Measurements from ENCODE around the gene UBA1.

Gene UBA1

DNA sequence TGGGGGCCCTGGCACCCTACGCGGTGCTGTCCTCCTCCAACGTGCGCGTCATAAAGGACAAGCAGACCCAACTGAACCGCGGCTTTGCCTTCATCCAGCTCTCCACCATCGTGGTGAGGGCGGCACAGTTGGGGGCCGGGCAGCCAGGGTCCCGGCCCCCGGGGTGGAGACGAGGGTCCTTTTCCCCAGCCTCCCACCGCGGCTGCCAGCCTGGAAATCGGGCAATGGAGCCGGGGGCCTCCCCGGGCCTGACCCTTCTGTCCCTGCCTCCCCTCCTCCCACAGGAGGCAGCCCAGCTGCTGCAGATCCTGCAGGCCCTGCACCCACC, 13.7 kb upstream of the UBA1 start:
- ChIA-PET POLR2A (ENCODE audit: low non-redundant PET) (no interaction called here), CTCF (no interaction called here)
- TF ChIP-seq, protein P1, sequence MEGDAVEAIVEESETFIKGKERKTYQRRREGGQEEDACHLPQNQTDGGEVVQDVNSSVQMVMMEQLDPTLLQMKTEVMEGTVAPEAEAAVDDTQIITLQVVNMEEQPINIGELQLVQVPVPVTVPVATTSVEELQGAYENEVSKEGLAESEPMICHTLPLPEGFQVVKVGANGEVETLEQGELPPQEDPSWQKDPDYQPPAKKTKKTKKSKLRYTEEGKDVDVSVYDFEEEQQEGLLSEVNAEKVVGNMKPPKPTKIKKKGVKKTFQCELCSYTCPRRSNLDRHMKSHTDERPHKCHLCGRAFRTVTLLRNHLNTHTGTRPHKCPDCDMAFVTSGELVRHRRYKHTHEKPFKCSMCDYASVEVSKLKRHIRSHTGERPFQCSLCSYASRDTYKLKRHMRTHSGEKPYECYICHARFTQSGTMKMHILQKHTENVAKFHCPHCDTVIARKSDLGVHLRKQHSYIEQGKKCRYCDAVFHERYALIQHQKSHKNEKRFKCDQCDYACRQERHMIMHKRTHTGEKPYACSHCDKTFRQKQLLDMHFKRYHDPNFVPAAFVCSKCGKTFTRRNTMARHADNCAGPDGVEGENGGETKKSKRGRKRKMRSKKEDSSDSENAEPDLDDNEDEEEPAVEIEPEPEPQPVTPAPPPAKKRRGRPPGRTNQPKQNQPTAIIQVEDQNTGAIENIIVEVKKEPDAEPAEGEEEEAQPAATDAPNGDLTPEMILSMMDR (conservative IDR thresholded peaks at IDR 0.05; ENCODE audit: low read depth): no peak
- no peak for DNase-seq (ENCODE audit: low spot score)
- peak overlapping the region; percentile 58; the same call in 1 of the 2 replicates for H3K27ac ChIP-seq

DNA sequence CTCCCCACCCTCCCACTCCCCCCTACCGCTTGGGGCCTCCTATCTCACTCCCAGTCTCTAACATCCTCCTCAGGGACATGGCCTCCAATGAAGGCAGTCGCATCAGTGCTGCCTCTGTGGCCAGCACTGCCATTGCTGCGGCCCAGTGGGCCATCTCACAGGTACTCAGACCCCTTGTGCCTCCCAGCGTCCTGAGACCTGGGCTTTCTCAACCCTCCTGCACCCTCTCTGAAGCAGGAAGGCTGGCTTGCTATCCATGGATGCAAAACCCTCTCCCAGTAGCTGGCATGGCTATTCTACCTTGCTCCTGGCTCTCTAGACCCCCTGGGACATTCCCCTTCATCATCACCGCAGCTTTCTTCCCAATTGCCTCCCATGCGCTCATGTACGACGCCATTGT, 13.3 kb upstream of the UBA1 start:
- no peak for DNase-seq (ENCODE audit: low spot score)
- POLR2A ChIA-PET (ENCODE audit: low non-redundant PET): no interaction called here
- CTCF ChIA-PET: no interaction called here

DNA sequence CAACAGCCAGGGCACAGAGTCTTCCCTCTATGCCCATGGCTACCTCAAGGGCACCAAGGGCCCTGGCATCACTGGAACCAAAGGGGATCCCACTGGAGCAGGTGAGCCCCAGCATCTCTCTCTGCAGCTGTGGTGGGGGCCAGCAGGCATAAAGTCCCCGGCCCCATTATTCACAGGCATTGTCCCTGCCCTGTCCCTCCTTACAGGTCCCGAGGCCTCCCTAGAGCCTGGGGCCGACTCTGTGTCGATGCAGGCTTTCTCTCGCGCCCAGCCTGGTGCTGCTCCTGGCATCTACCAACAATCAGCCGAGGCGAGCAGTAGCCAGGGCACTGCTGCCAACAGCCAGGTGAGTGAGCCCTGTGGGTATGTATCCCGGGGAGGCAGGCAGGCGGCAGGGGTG, 12.3 kb upstream of the UBA1 start:
- no peak overlapping the region for H3K27ac ChIP-seq
- ChIA-PET CTCF (no interaction called here), POLR2A (ENCODE audit: low non-redundant PET) (no interaction called here)
- DNase-seq (ENCODE audit: low spot score): no peak
- TF ChIP-seq, protein P1 (conservative IDR thresholded peaks at IDR 0.05; ENCODE audit: low read depth): no peak

More for the DNA sequence above, 13.3 kb upstream of the UBA1 start:
- TF ChIP-seq, protein P1 (conservative IDR thresholded peaks at IDR 0.05; ENCODE audit: low read depth): no peak
- no peak overlapping the region for H3K27ac ChIP-seq

DNA sequence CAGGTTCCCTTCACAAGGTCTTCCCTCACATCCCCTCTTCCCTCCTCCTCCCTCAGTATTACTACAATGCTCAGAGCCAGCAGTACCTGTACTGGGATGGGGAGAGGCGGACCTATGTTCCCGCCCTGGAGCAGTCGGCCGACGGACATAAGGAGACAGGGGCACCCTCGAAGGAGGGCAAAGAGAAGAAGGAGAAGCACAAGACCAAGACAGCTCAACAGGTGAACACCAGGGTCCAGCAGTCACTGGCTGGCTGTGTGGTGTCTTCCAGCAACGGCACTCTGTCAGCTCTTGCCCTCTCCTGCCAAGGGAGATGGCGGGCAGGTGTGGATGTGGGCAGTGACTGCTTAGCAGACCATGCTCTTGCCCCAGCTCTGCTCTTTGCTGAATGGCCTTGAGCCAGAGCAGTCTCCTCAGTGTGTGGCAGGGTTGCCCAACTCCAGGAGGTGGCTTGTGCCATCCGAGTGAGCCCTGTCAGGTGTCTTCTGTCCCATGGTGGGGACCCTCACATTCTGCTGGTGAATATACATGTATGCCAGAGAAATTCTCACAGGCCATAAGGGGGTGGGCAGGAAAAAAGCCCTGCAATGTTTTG, 11.4 kb upstream of the UBA1 start:
- TF ChIP-seq, protein P1 (conservative IDR thresholded peaks at IDR 0.05; ENCODE audit: low read depth): no peak
- CTCF ChIA-PET: no interaction called here
- no peak overlapping the region for H3K27ac ChIP-seq
- POLR2A ChIA-PET (ENCODE audit: low non-redundant PET): no interaction called here
- no peak for DNase-seq (ENCODE audit: low spot score)

DNA sequence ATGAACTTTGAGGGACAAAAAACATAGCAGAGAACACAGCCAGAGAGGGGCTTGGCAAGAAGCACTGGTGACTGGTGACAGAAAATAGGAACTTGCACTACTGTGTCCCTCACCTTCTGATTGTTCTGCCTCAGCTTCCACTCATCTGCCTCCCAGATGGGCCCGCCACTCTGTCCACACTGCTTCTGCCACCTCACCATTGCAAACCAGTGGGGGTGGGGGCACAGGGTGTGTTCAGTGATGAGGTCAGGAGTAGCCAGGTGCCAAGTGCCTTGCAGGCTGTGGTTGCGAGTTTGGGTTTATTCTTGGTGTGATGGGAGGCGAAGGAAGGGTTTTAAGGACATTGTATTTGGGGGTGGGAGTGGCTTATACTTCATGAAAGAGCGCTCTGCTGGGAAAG, 9.1 kb upstream of the UBA1 start:
- CTCF ChIA-PET: no interaction called here
- POLR2A ChIA-PET (ENCODE audit: low non-redundant PET): no interaction called here

DNA sequence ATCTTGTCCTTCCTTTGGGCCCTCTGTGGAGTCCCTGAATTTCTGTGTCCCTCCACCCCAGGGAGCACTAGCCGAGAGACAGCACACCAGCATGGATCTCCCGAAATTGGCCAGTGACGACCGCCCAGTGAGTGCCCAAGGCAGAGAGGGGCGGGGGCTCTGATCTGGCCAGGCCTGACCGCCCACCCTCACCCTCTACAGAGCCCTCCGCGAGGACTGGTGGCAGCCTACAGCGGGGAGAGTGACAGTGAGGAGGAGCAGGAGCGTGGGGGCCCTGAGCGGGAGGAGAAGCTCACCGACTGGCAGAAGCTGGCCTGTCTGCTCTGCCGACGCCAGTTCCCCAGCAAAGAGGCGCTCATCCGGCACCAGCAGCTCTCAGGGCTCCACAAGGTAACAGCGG, 8.4 kb upstream of the UBA1 start:
- CTCF ChIA-PET: no interaction called here

More for the DNA sequence above, 9.1 kb upstream of the UBA1 start:
- TF ChIP-seq, protein P1 (conservative IDR thresholded peaks at IDR 0.05; ENCODE audit: low read depth): no peak
- DNase-seq (ENCODE audit: low spot score): no peak
- H3K27ac ChIP-seq: no peak overlapping the region

More for the DNA sequence above, 8.4 kb upstream of the UBA1 start:
- 0 out of 2 replicates have a peak overlapping the region, but pooled peaks have one; percentile 8 for H3K27ac ChIP-seq
- TF ChIP-seq, protein P1 (conservative IDR thresholded peaks at IDR 0.05; ENCODE audit: low read depth): no peak
- POLR2A ChIA-PET (ENCODE audit: low non-redundant PET): no interaction called here
- no peak for DNase-seq (ENCODE audit: low spot score)

Data from RWPE1 (cell line).